Lung microvascular endothelial cell (primary cell): Measurements from ENCODE around the gene NLE1. TPM values are rescaled to one million over a fixed set of nuclear protein-coding genes. Genes with fewer than 3 reads are reported as not detected.
"Not testable (repeated sequence)": the region's sequence is repeated elsewhere in the genome, so short reads cannot be mapped to it uniquely, and the experiment has no call there.

ENCODE experiments used
- DNase-seq, 2 donors: peaks; one replicate each; pipeline versions ENCODE4 v3.0.0 to v3.0.0-alpha.2; 2010; ENCODE audit warnings: low read depth in 2 of 2
- total RNA-seq: library from RNA; depleted of rRNA; stranded (reverse); fragments of >200 nt; gene quantifications from 2 replicates; pipeline ENCODE4 v1.2.1, GENCODE V29; 2014

Gene NLE1
- total RNA-seq, 1 donor from 2014 or later, result 9.9 TPM

- DNase-seq, result no peak
Measured at GRCh38 chr17:35129154-35129972, 12.7 kb downstream of the NLE1 start.

- DNase-seq, result no peak
Measured at GRCh38 chr17:35127751-35128514, 14.2 kb downstream of the NLE1 start.

GRCh38 chr17:35121315-35121714 lies 20.8 kb downstream of the NLE1 start, which contains the start of gene FNDC8:
Gene FNDC8, plus strand, starts transcription at chr17:35121615. Its CDS starts 79 bp downstream, at chr17:35121694.
- no peak for DNase-seq

GRCh38 chr17:35119370-35120165 lies 22.5 kb downstream of the NLE1 start, which contains the start of gene RAD51D:
Gene RAD51D, minus strand, starts transcription at chr17:35119860. Its CDS starts 247 bp downstream, at chr17:35119613.
- peak; percentile 75 to 86 for DNase-seq

GRCh38 chr17:35117984-35118383 lies 24.1 kb downstream of the NLE1 start:
- peak; percentile 54 for DNase-seq

GRCh38 chr17:35116845-35117244 lies 25.3 kb downstream of the NLE1 start:
- no peak for DNase-seq

GRCh38 chr17:35110791-35111190 lies 31.3 kb downstream of the NLE1 start:
- not testable (repeated sequence) for DNase-seq

- no peak for DNase-seq
Measured at GRCh38 chr17:35104844-35105450, 37.2 kb downstream of the NLE1 start.

- no peak for DNase-seq
Measured at GRCh38 chr17:35103271-35103670, 38.8 kb downstream of the NLE1 start.

GRCh38 chr17:35101725-35102124 lies 40.4 kb downstream of the NLE1 start:
- DNase-seq, result no peak

GRCh38 chr17:35101036-35101435 lies 41.1 kb downstream of the NLE1 start:
- no peak for DNase-seq

- no peak for DNase-seq
Measured at GRCh38 chr17:35099908-35100307, 42.2 kb downstream of the NLE1 start.

GRCh38 chr17:35097776-35098175 lies 44.3 kb downstream of the NLE1 start:
- no peak for DNase-seq

- DNase-seq, result no peak
Measured at GRCh38 chr17:35095741-35096140, 46.4 kb downstream of the NLE1 start.

- DNase-seq, result peak in 1 of 2 donors; percentile 78
Measured at GRCh38 chr17:35094902-35095301, 47.2 kb downstream of the NLE1 start.

GRCh38 chr17:35090707-35091106 lies 51.4 kb downstream of the NLE1 start:
- DNase-seq, result not testable (repeated sequence)

- DNase-seq, result peak; percentile 56 to 73
Measured at GRCh38 chr17:35089586-35090296, 52.4 kb downstream of the NLE1 start.

- DNase-seq, result peak; percentile 82 to 88
Measured at GRCh38 chr17:35088881-35089585, 53.1 kb downstream of the NLE1 start.

- DNase-seq, result peak; percentile 41 to 67
Measured at GRCh38 chr17:35088356-35088880, 53.7 kb downstream of the NLE1 start.
